ENCODE measurements around the gene XDH. TPM values are rescaled to one million over a fixed set of nuclear protein-coding genes. Genes with fewer than 3 reads are reported as not detected.

XDH gene
- total and polyA plus RNA-seq, 2 experiments from 2014 or later = 1.8 to 2.4 TPM

DNA sequence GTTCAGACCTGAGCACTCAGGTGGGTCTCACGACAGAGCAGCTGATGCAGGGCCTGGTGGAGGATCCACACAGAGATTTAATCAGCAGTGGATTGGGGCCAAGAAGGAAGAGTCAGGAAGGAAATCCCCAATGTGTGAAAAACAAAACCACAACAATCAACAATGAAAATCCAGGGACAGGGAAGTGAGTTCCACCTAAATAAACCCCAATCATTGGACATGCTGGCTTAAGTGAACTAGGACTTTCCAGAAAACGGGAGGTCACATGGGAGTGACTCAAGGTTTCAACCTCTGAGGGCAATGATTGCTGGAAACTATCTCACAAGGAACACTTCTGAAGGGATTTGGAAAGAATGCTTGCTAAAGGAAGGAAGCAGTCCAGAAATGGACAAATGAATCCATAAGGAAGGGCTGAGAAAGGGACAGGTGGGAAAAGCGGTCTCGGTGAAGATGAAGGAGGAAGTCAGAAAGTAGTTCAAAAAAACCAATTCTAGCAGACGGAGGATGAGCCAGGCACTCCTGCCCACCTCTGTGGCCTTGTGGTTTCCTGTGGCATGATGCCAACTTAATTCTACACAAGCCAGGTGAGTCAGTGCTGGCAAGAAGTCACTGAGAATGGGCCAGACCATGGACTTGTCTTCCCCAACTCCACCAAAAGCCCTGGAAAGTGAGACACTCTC is 15.4 kb upstream of the XDH start:
- Histone ChIP-seq H3K27ac (no peak overlapping the region), H3K4me1 (ENCODE audit: insufficient read depth) (peaks cover 8% of the 10 kb centered on the region), H3F3A (ENCODE audit: insufficient read depth) (no peaks in the 10 kb centered on the region), H3K9ac (no peak overlapping the region), H4K20me1 (ENCODE audit: insufficient read depth) (no peaks in the 10 kb centered on the region), H3K36me3 (ENCODE audit: low read depth) (no peaks in the 10 kb centered on the region), H3K4me2 (ENCODE audit: unreplicated experiment) (no peak overlapping the region), H3K9me2 (ENCODE audit: insufficient read depth) (no peaks in the 10 kb centered on the region), H3K9me3 (ENCODE audit: low read depth) (no peaks in the 10 kb centered on the region), H3K4me3 (no peak overlapping the region), H3K27me3 (replicated peaks; ENCODE audit: insufficient read depth) (no peaks in the 10 kb centered on the region), H3K79me2 (ENCODE audit: insufficient read depth) (no peaks in the 10 kb centered on the region), H2AFZ (no peak overlapping the region)
- 77 to 79% methylated on average over 5 of the region's 5 CpGs for WGBS, 2 experiments (ENCODE audit: low coverage in 1 of 2, low lambda C conversion rate in 2 of 2, missing lambda C conversion rate in 2 of 2)
- no peak for TF ChIP-seq EZH2phosphoT487 (IDR thresholded peaks at IDR 0.05; ENCODE audit: insufficient read depth, low read depth)
- TF ChIP-seq EZH2 (IDR thresholded peaks at IDR 0.05; ENCODE audit: insufficient read depth, poor library complexity, severe bottlenecking) = no peak
- in situ Hi-C loops (cut with MboI) = no loop called here
- peak; percentile 32 for DNase-seq

DNA sequence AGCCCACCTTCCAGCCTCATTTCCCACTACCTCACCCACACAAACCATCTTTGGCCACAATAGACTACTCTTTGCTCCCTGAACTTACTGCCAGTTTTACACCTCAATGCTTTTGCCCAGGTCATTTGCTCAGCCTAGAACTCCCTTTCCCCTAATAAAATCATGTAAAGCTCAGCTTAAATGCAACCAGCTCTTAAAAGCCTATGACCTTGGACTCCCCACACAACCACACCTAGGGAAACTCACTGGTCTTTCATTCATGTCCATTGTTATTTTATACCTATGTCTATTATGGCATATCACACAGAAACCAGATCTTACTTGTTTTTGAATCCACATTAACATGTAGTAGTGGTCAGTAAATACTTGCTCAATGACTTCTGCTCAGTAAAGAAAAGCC is 14.5 kb upstream of the XDH start:
- Histone ChIP-seq H3K4me3 (no peak overlapping the region), H3K27me3 (replicated peaks; ENCODE audit: insufficient read depth) (no peaks in the 10 kb centered on the region), H3K4me2 (ENCODE audit: unreplicated experiment) (no peak overlapping the region), H3K9me3 (ENCODE audit: low read depth) (no peaks in the 10 kb centered on the region), H3F3A (ENCODE audit: insufficient read depth) (no peaks in the 10 kb centered on the region), H3K9ac (no peak overlapping the region), H3K79me2 (ENCODE audit: insufficient read depth) (no peaks in the 10 kb centered on the region), H3K27ac (no peak overlapping the region), H2AFZ (no peak overlapping the region), H3K36me3 (ENCODE audit: low read depth) (no peaks in the 10 kb centered on the region), H3K9me2 (ENCODE audit: insufficient read depth) (no peaks in the 10 kb centered on the region), H4K20me1 (ENCODE audit: insufficient read depth) (no peaks in the 10 kb centered on the region), H3K4me1 (ENCODE audit: insufficient read depth) (peaks cover 8% of the 10 kb centered on the region)
- TF ChIP-seq EZH2 (IDR thresholded peaks at IDR 0.05; ENCODE audit: insufficient read depth, poor library complexity, severe bottlenecking) (no peak), EZH2phosphoT487 (IDR thresholded peaks at IDR 0.05; ENCODE audit: insufficient read depth, low read depth) (no peak)
- in situ Hi-C loops (cut with MboI) = no loop called here
- no peak for DNase-seq

DNA sequence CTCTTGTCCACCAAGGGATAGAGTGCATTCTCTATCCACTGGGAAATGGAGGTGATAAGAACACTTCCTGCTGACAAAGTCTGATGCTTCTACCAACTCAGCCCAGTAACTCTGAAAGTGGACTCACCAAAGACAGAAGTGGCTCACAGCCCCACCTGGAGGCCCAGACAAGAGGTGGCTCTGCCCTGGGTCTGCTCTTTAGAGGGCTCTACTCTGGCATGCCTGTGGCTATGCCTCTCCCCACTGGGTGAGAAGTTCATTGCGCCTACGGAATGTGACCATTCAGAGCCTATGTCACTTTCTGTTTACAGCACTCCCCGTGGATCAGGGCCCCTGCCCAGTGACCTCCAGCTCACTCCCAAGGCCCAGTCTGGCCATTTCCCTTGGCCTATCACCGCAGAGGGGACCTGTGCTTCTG is 13.5 kb upstream of the XDH start:
- H3K9me2 ChIP-seq (ENCODE audit: insufficient read depth) = no peaks in the 10 kb centered on the region
- no peaks in the 10 kb centered on the region for H3K9me3 ChIP-seq (ENCODE audit: low read depth)
- H3K36me3 ChIP-seq (ENCODE audit: low read depth) = no peaks in the 10 kb centered on the region
- H3K4me3 ChIP-seq = no peak overlapping the region
- H3K4me2 ChIP-seq (ENCODE audit: unreplicated experiment) = no peak overlapping the region
- 82 to 94% methylated on average over 4 of the region's 4 CpGs for WGBS, 2 experiments (ENCODE audit: low coverage in 1 of 2, low lambda C conversion rate in 2 of 2, missing lambda C conversion rate in 2 of 2)
- H3K27ac ChIP-seq = no peak overlapping the region
- peak; percentile 51 for DNase-seq
- H3K79me2 ChIP-seq (ENCODE audit: insufficient read depth) = no peaks in the 10 kb centered on the region
- H4K20me1 ChIP-seq (ENCODE audit: insufficient read depth) = no peaks in the 10 kb centered on the region
- TF ChIP-seq EZH2 (IDR thresholded peaks at IDR 0.05; ENCODE audit: insufficient read depth, poor library complexity, severe bottlenecking) (no peak), EZH2phosphoT487 (IDR thresholded peaks at IDR 0.05; ENCODE audit: insufficient read depth, low read depth) (no peak)
- H3F3A ChIP-seq (ENCODE audit: insufficient read depth) = no peaks in the 10 kb centered on the region
- in situ Hi-C loops (cut with MboI) = no loop called here
- H2AFZ ChIP-seq = no peak overlapping the region
- H3K9ac ChIP-seq = no peak overlapping the region
- no peaks in the 10 kb centered on the region for H3K27me3 ChIP-seq (replicated peaks; ENCODE audit: insufficient read depth)
- peaks cover 8% of the 10 kb centered on the region for H3K4me1 ChIP-seq (ENCODE audit: insufficient read depth)

DNA sequence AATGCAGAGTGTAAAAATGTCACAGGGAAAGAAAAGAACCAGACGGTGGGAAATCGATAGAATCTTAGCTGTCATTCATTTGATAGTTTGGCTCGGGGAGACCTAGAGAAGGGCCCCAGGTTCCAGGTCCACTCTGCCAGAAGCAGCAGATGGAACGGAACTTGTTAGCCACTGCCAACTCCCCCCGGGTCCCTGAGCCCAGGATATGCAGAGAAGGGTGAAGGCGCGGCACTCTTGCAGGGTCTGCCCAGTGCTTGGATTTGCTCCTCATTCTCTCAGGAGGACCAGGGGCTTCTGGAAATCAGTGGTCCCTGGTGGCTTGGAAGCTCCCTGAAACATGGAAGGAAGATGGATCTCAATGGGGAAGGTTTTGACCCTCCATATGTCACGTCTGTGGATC is 11.6 kb upstream of the XDH start:
- Histone ChIP-seq H3K4me2 (ENCODE audit: unreplicated experiment) (no peak overlapping the region), H3K9ac (no peak overlapping the region), H3F3A (ENCODE audit: insufficient read depth) (peaks cover 9% of the 10 kb centered on the region; the same call in 1 of the 2 replicates), H3K27ac (no peak overlapping the region), H3K4me1 (ENCODE audit: insufficient read depth) (peaks cover 10% of the 10 kb centered on the region), H3K9me3 (ENCODE audit: low read depth) (no peaks in the 10 kb centered on the region), H3K27me3 (replicated peaks; ENCODE audit: insufficient read depth) (no peaks in the 10 kb centered on the region), H3K79me2 (ENCODE audit: insufficient read depth) (no peaks in the 10 kb centered on the region), H2AFZ (no peak overlapping the region), H3K4me3 (no peak overlapping the region), H3K9me2 (ENCODE audit: insufficient read depth) (no peaks in the 10 kb centered on the region), H3K36me3 (ENCODE audit: low read depth) (no peaks in the 10 kb centered on the region), H4K20me1 (ENCODE audit: insufficient read depth) (no peaks in the 10 kb centered on the region)
- DNase-seq = no peak
- TF ChIP-seq EZH2phosphoT487 (IDR thresholded peaks at IDR 0.05; ENCODE audit: insufficient read depth, low read depth) (no peak), EZH2 (IDR thresholded peaks at IDR 0.05; ENCODE audit: insufficient read depth, poor library complexity, severe bottlenecking) (no peak)
- in situ Hi-C loops (cut with MboI) = no loop called here
- WGBS, 2 experiments (ENCODE audit: low coverage in 1 of 2, low lambda C conversion rate in 2 of 2, missing lambda C conversion rate in 2 of 2) = 95 to 98% methylated on average over 8 of the region's 8 CpGs

Data from GM23248 (cell line).